ENCODE data around the gene KIAA1958. TPM values are rescaled to one million over a fixed set of nuclear protein-coding genes. Genes with fewer than 3 reads are reported as not detected.
"Not testable (repeated sequence)": the region's sequence is repeated elsewhere in the genome, so short reads cannot be mapped to it uniquely, and the experiment has no call there.

Gene KIAA1958
- total RNA-seq, 2 experiments from 2014 or later = 9.7 to 13.0 TPM

- CTCF ChIA-PET = interaction anchor here (0.7 kb wide), 1 partner anchor 551 kb away, joined by 4 read pairs; no protein-coding TSS in a partner anchor
- DNase-seq (no peak), ATAC-seq (no peak)
- H3K27ac Mint-ChIP-seq = no peak overlapping the region
- intact Hi-C loops (cut with DNase I, micrococcal nuclease) = no loop called here
- H3K9me3 Mint-ChIP-seq (ENCODE audit: low read depth) = peaks cover 19% of the 10 kb centered on the region
- POLR2A ChIA-PET = no interaction called here
- H3K4me3 Mint-ChIP-seq = no peak overlapping the region
- H3K27me3 Mint-ChIP-seq = no peaks in the 10 kb centered on the region
- peaks cover 30% of the 10 kb centered on the region for H3K36me3 Mint-ChIP-seq (ENCODE audit: low read depth)
- H3K4me1 Mint-ChIP-seq = no peaks in the 10 kb centered on the region
Measured at GRCh38 chr9:112648624-112649023, 162.0 kb downstream of the KIAA1958 start.

DNA sequence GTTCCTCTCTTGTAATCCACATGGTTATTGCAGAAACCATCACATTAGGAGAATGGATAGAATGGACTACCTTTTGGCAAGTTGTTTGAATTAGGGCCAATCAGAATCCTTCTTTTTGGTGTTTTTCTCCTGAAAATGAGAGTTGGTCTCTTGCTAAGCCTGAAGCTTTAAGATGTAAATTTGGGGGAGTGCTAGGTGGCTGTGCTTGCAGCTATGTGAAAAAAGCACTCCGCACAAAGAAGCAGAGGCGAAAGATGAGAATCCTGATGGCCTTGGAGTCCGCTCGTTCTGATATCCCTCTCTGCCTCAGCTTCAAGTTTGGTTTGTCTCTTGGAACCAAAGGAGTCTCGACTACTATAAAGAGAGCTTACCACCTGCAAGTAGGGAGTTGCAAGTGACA, 167.7 kb downstream of the KIAA1958 start:
- Mint-ChIP-seq H3K27me3 (no peaks in the 10 kb centered on the region), H3K4me1 (no peaks in the 10 kb centered on the region), H3K9me3 (ENCODE audit: low read depth) (peaks cover 2% of the 10 kb centered on the region), H3K36me3 (ENCODE audit: low read depth) (peaks cover 5% of the 10 kb centered on the region), H3K4me3 (no peak overlapping the region), H3K27ac (no peak overlapping the region)
- intact Hi-C loops (cut with DNase I, micrococcal nuclease) = no loop called here
- ATAC-seq (no peak), DNase-seq (no peak)
- ChIA-PET POLR2A (no interaction called here), CTCF (interaction anchor here (1.1 to 1.2 kb wide), 2 partner anchors 12 to 41 kb away, joined by 5 read pairs; no protein-coding TSS in a partner anchor)

- no peaks in the 10 kb centered on the region for H3K9me3 Mint-ChIP-seq (ENCODE audit: low read depth)
- H3K4me1 Mint-ChIP-seq = no peaks in the 10 kb centered on the region
- peaks cover 3% of the 10 kb centered on the region for H3K36me3 Mint-ChIP-seq (ENCODE audit: low read depth)
- CTCF ChIA-PET = no interaction called here
- ATAC-seq (no peak), DNase-seq (no peak)
- H3K27ac Mint-ChIP-seq = no peak overlapping the region
- no peaks in the 10 kb centered on the region for H3K27me3 Mint-ChIP-seq
- intact Hi-C loops (cut with DNase I, micrococcal nuclease) = no loop called here
- POLR2A ChIA-PET = no interaction called here
- H3K4me3 Mint-ChIP-seq = no peak overlapping the region
Measured at GRCh38 chr9:112655668-112656067, 169.0 kb downstream of the KIAA1958 start.

GRCh38 chr9:112659906-112660305, 173.3 kb downstream of the KIAA1958 start:
- ChIA-PET POLR2A (no interaction called here), CTCF (interaction anchor here (0.7 to 1.3 kb wide), 2 partner anchors 10 to 646 kb away, joined by 3 read pairs; no protein-coding TSS in a partner anchor)
- DNase-seq = no peak
- H3K27ac Mint-ChIP-seq = no peak overlapping the region
- H3K4me1 Mint-ChIP-seq = no peaks in the 10 kb centered on the region
- no peaks in the 10 kb centered on the region for H3K36me3 Mint-ChIP-seq (ENCODE audit: low read depth)
- no peak for ATAC-seq
- no peaks in the 10 kb centered on the region for H3K9me3 Mint-ChIP-seq (ENCODE audit: low read depth)
- no peak overlapping the region for H3K4me3 Mint-ChIP-seq
- intact Hi-C loops (cut with DNase I, micrococcal nuclease) = loop anchor here in 1 of 2 experiments (10.0 kb wide), 1 partner anchor 215 kb away; no protein-coding TSS in a partner anchor
- H3K27me3 Mint-ChIP-seq = no peaks in the 10 kb centered on the region

GRCh38 chr9:112663681-112664080, 177.1 kb downstream of the KIAA1958 start:
- Mint-ChIP-seq H3K4me1 (no peaks in the 10 kb centered on the region), H3K36me3 (ENCODE audit: low read depth) (no peaks in the 10 kb centered on the region), H3K27me3 (no peaks in the 10 kb centered on the region), H3K27ac (no peak overlapping the region), H3K9me3 (ENCODE audit: low read depth) (no peaks in the 10 kb centered on the region), H3K4me3 (no peak overlapping the region)
- POLR2A ChIA-PET = interaction anchor here (0.6 kb wide), 1 partner anchor 13 kb away, joined by 3 read pairs; no protein-coding TSS in a partner anchor
- ATAC-seq (no peak), DNase-seq (no peak)
- CTCF ChIA-PET = interaction anchor here (1.1 to 1.6 kb wide), 4 partner anchors 9 to 220 kb away, joined by 3 to 7 read pairs (median 4); no protein-coding TSS in a partner anchor
- intact Hi-C loops (cut with DNase I, micrococcal nuclease) = loop anchor here in 1 of 2 experiments (10.0 kb wide), 1 partner anchor 219 kb away; no protein-coding TSS in a partner anchor

- no peak for DNase-seq
- H3K27me3 Mint-ChIP-seq = no peaks in the 10 kb centered on the region
- ChIA-PET CTCF (interaction anchor here (0.6 to 1.6 kb wide), 3 partner anchors 13 to 221 kb away, joined by 3 read pairs; no protein-coding TSS in a partner anchor), POLR2A (no interaction called here)
- H3K4me1 Mint-ChIP-seq = no peaks in the 10 kb centered on the region
- H3K36me3 Mint-ChIP-seq (ENCODE audit: low read depth) = no peaks in the 10 kb centered on the region
- no peaks in the 10 kb centered on the region for H3K9me3 Mint-ChIP-seq (ENCODE audit: low read depth)
- H3K27ac Mint-ChIP-seq = no peak overlapping the region
- no peak overlapping the region for H3K4me3 Mint-ChIP-seq
- intact Hi-C loops (cut with DNase I, micrococcal nuclease) = loop anchor here in 1 of 2 experiments (10.0 kb wide), 1 partner anchor 220 kb away; no protein-coding TSS in a partner anchor
- ATAC-seq = no peak
Measured at GRCh38 chr9:112664531-112664930, 177.9 kb downstream of the KIAA1958 start.

GRCh38 chr9:112665347-112665746, 178.7 kb downstream of the KIAA1958 start:
- Mint-ChIP-seq H3K9me3 (ENCODE audit: low read depth) (no peaks in the 10 kb centered on the region), H3K27ac (no peak overlapping the region), H3K27me3 (no peaks in the 10 kb centered on the region), H3K4me1 (no peaks in the 10 kb centered on the region), H3K36me3 (ENCODE audit: low read depth) (no peaks in the 10 kb centered on the region), H3K4me3 (no peak overlapping the region)
- ChIA-PET POLR2A (no interaction called here), CTCF (interaction anchor here (0.8 to 1.6 kb wide), 3 partner anchors 11 to 57 kb away, joined by 3 to 5 read pairs (median 4); no protein-coding TSS in a partner anchor)
- ATAC-seq (no peak), DNase-seq (no peak)
- intact Hi-C loops (cut with DNase I, micrococcal nuclease) = loop anchor here in 1 of 2 experiments (10.0 kb wide), 1 partner anchor 221 kb away; no protein-coding TSS in a partner anchor

- H3K36me3 Mint-ChIP-seq (ENCODE audit: low read depth) = no peaks in the 10 kb centered on the region
- H3K4me3 Mint-ChIP-seq = no peak overlapping the region
- H3K9me3 Mint-ChIP-seq (ENCODE audit: low read depth) = no peaks in the 10 kb centered on the region
- POLR2A ChIA-PET = no interaction called here
- H3K27me3 Mint-ChIP-seq = no peaks in the 10 kb centered on the region
- H3K27ac Mint-ChIP-seq = no peak overlapping the region
- CTCF ChIA-PET = no interaction called here
- intact Hi-C loops (cut with DNase I, micrococcal nuclease) = loop anchor here in 1 of 2 experiments (10.0 kb wide), 1 partner anchor 225 kb away; no protein-coding TSS in a partner anchor
- no peaks in the 10 kb centered on the region for H3K4me1 Mint-ChIP-seq
- DNase-seq = no peak
- no peak for ATAC-seq
Measured at GRCh38 chr9:112669326-112669725, 182.7 kb downstream of the KIAA1958 start.

- DNase-seq (no peak), ATAC-seq (no peak)
- ChIA-PET POLR2A (no interaction called here), CTCF (interaction anchor here (0.6 kb wide), 1 partner anchor 540 kb away, joined by 3 read pairs; no protein-coding TSS in a partner anchor)
- Mint-ChIP-seq H3K27ac (no peak overlapping the region), H3K4me3 (no peak overlapping the region), H3K27me3 (no peaks in the 10 kb centered on the region), H3K36me3 (ENCODE audit: low read depth) (no peaks in the 10 kb centered on the region), H3K9me3 (ENCODE audit: low read depth) (no peaks in the 10 kb centered on the region), H3K4me1 (no peaks in the 10 kb centered on the region)
- intact Hi-C loops (cut with DNase I, micrococcal nuclease) = no loop called here
Measured at GRCh38 chr9:112670991-112671625, 184.5 kb downstream of the KIAA1958 start.

GRCh38 chr9:112673221-112673620, 186.6 kb downstream of the KIAA1958 start:
- CTCF ChIA-PET = interaction anchor here (1.5 kb wide), 1 partner anchor 10 kb away, joined by 7 read pairs; no protein-coding TSS in a partner anchor
- DNase-seq; H3K4me3 Mint-ChIP-seq; H3K4me1 Mint-ChIP-seq; H3K27me3 Mint-ChIP-seq; ATAC-seq; POLR2A ChIA-PET; H3K36me3 Mint-ChIP-seq (ENCODE audit: low read depth); H3K9me3 Mint-ChIP-seq (ENCODE audit: low read depth); H3K27ac Mint-ChIP-seq; intact Hi-C loops (cut with DNase I, micrococcal nuclease): not testable (repeated sequence)

DNA sequence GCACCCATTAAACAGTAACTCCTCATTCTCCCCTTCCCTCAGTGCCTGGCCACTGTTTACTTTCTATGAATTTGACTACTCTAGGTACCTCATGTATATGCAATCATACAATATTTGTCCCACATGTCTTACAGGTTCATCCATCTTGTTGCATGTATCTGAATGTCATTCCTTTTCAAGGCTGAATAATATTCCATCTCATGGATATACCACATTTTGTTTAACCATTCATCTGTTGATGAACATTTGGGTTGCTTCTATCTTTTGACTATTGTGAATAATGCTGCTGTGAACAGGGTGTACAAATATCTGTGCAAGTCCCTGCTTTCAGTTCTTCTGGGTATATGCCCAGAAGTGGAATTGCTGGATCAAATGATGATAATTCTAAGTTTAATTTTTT, 190.4 kb downstream of the KIAA1958 start:
- intact Hi-C loops (cut with DNase I, micrococcal nuclease) = no loop called here
- Mint-ChIP-seq H3K36me3 (ENCODE audit: low read depth) (peaks cover 3% of the 10 kb centered on the region), H3K4me1 (peaks cover 2% of the 10 kb centered on the region), H3K9me3 (ENCODE audit: low read depth) (peaks cover 12% of the 10 kb centered on the region), H3K27ac (no peak overlapping the region), H3K4me3 (no peak overlapping the region), H3K27me3 (peaks cover 2% of the 10 kb centered on the region)
- ChIA-PET POLR2A (interaction anchor here (0.6 kb wide), 1 partner anchor 13 kb away, joined by 3 read pairs; no protein-coding TSS in a partner anchor), CTCF (no interaction called here)
- DNase-seq (no peak), ATAC-seq (no peak)

Data from activated CD4-positive, alpha-beta T cell treated with anti-CD3 and anti-CD28 coated beads for 36 hours (primary cell).